OCI-LY3 (cell line): ENCODE data around the gene SCN4A.

ENCODE experiments used
- EZH2phosphoT487 ChIP-seq: fragments of 200-600 bp; shearing (Covaris generic); IDR thresholded peaks from 2 replicates; pipeline ENCODE4 v1.6.1; 2018; ENCODE audit warnings: antibody characterized with exemption, mixed run types, low read depth
- TF ChIP-seq, protein P1 (sequence below): fragments of 200-600, 300-600 bp; sonication (generic); IDR thresholded peaks from 2 replicates; pipeline ENCODE4 v1.5.1; 2014; ENCODE audit warnings: antibody characterized with exemption, low read length, low read depth

DNA sequence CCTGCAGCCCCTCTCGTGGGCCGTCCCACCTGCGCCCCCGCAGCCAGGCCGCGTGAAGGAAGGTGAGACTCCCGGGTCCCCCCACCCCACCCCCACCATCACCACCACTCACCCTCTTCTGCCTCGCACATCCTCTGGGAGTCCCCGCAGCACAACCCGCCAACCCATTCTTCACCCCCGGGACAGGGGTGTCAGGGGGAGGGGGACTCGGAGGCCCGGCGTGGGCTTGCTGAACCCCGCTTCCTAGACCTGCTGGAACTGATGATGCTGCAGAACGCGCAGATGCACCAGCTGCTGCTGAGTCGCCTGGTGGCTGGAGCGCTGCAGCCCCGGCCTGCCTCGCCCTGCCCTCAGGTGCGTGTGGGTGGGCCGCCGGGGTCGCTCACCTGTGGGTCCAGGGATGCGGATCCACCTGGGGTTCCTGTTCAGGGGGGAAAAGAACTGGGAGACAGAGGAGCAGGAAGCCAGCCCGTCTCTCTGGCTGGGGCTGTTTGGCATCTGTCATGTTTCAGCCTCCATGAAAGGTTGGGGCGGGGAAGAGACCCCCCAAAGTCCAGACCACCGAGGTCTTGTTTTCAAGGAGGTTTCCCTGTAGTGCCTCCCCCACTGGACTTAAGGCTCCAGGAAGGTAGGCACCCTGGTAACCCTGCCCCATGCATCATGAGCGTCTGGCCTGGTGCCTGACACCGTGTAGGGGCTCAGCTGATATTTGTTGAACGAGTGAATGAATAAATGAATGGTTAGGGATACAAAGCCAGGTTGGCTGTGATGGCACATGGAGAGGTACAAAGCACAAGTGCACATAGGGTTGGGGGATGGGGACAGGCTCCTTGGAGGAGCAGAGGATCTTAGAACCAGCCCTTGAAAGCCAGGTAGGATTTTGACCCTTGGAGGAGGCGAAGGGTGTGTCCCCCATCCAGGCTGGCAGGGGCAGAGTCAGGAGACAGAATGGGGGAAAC, 26.3 kb upstream of the SCN4A start:
- TF ChIP-seq, protein P1, sequence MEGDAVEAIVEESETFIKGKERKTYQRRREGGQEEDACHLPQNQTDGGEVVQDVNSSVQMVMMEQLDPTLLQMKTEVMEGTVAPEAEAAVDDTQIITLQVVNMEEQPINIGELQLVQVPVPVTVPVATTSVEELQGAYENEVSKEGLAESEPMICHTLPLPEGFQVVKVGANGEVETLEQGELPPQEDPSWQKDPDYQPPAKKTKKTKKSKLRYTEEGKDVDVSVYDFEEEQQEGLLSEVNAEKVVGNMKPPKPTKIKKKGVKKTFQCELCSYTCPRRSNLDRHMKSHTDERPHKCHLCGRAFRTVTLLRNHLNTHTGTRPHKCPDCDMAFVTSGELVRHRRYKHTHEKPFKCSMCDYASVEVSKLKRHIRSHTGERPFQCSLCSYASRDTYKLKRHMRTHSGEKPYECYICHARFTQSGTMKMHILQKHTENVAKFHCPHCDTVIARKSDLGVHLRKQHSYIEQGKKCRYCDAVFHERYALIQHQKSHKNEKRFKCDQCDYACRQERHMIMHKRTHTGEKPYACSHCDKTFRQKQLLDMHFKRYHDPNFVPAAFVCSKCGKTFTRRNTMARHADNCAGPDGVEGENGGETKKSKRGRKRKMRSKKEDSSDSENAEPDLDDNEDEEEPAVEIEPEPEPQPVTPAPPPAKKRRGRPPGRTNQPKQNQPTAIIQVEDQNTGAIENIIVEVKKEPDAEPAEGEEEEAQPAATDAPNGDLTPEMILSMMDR, result no peak
- no peak for TF ChIP-seq EZH2phosphoT487
